OCI-LY3 (cell line): ENCODE measurements around the gene MRAP.

Experiments used
- EZH2phosphoT487 ChIP-seq: fragments of 200-600 bp; shearing (Covaris generic); IDR thresholded peaks from 2 replicates; pipeline ENCODE4 v1.6.1; 2018; ENCODE audit warnings: antibody characterized with exemption, mixed run types, low read depth
- TF ChIP-seq, protein P1 (sequence below): fragments of 200-600, 300-600 bp; sonication (generic); IDR thresholded peaks from 2 replicates; pipeline ENCODE4 v1.5.1; 2014; ENCODE audit warnings: antibody characterized with exemption, low read length, low read depth

DNA sequence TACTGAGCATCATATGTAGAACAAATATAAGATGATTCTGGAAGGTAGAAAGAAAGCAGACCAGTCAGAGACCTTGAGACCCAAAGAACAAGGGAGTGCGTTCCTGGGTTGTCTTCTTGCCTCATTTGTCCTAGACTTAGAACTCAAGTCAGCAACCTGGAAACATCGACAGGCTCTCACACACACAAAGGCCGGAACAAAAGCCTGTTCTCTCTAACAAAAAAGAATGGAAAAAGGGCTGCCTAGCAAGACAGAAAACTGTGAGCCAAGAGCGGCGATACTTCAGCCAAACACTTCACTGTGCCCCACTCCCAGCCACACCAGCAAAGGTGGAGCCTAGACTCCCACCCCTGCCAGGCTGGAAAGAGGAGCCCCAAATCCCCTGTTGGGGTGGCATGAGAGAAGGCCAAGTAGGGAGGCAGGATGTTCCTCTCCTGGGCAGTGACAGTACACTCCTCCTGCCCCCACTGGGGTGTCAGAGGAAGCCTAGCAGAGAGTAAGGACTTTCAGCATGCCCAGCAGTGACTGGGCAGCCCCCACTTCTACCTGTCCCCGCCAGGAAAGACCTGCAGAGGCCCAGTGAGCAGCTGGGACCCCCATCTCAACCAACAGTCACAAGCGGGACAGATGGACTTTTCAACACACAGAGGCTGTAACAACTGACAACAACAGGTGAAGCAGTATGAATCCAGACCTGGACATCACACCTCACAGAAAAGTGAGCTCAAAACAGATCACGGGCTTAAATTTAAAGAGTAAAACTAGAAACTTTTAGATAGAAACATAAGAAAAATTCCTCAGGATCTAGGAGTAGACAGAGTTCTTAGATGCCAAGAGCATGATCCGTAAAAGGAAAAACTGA lies 33.0 kb downstream of the MRAP start:
- TF ChIP-seq, protein P1, sequence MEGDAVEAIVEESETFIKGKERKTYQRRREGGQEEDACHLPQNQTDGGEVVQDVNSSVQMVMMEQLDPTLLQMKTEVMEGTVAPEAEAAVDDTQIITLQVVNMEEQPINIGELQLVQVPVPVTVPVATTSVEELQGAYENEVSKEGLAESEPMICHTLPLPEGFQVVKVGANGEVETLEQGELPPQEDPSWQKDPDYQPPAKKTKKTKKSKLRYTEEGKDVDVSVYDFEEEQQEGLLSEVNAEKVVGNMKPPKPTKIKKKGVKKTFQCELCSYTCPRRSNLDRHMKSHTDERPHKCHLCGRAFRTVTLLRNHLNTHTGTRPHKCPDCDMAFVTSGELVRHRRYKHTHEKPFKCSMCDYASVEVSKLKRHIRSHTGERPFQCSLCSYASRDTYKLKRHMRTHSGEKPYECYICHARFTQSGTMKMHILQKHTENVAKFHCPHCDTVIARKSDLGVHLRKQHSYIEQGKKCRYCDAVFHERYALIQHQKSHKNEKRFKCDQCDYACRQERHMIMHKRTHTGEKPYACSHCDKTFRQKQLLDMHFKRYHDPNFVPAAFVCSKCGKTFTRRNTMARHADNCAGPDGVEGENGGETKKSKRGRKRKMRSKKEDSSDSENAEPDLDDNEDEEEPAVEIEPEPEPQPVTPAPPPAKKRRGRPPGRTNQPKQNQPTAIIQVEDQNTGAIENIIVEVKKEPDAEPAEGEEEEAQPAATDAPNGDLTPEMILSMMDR = no peak
- TF ChIP-seq EZH2phosphoT487 = no peak
